Neuronal stem cell (in vitro differentiated cells): ENCODE data around the gene FRMD8. TPM values are rescaled to one million over a fixed set of nuclear protein-coding genes. Genes with fewer than 3 reads are reported as not detected.

ENCODE experiments used
- DNase-seq: peaks from one replicate; pipeline ENCODE4 v3.0.0-alpha.2; 2013; ENCODE audit warnings: low spot score
- H2AFZ ChIP-seq: one replicate; pipeline ENCODE4 v1.6.1; 2013; ENCODE audit warnings: mild to moderate bottlenecking, low read length, inconsistent platforms
- H2AK5ac ChIP-seq: 2 replicates; pipeline ENCODE4 v1.6.1; 2013; ENCODE audit warnings: low read depth, mild to moderate bottlenecking, inconsistent platforms, low read length, moderate library complexity, mixed read lengths
- H2BK120ac ChIP-seq: 2 replicates; pipeline ENCODE4 v1.6.1; 2013; ENCODE audit warnings: low read depth, mild to moderate bottlenecking, inconsistent platforms, low read length, moderate library complexity, mixed read lengths
- H2BK12ac ChIP-seq: one replicate; pipeline ENCODE4 v1.6.1; 2013; ENCODE audit warnings: low read length, inconsistent platforms
- H2BK15ac ChIP-seq: 2 replicates; pipeline ENCODE4 v1.6.1; 2013; ENCODE audit warnings: mild to moderate bottlenecking, low read length, inconsistent platforms, mixed read lengths
- H2BK5ac ChIP-seq: one replicate; pipeline ENCODE4 v1.6.1; 2013; ENCODE audit warnings: inconsistent platforms, mild to moderate bottlenecking, low read length, moderate library complexity
- H3K14ac ChIP-seq: one replicate; pipeline ENCODE4 v1.6.1; 2013; ENCODE audit warnings: low read length, inconsistent platforms
- H3K18ac ChIP-seq: 2 replicates; pipeline ENCODE4 v1.6.1; 2013; ENCODE audit warnings: low read length, inconsistent platforms
- H3K23ac ChIP-seq: 2 replicates; pipeline ENCODE4 v1.6.1; 2013; ENCODE audit warnings: low read depth, mild to moderate bottlenecking, mixed read lengths, low read length, inconsistent platforms; ENCODE audit not compliant: poor library complexity
- H3K27ac ChIP-seq: replicated peaks from 3 replicates; pipeline ENCODE4 v1.5.1; 2013; ENCODE audit warnings: low read length, inconsistent platforms
- H3K27me3 ChIP-seq, 3 experiments: 2 replicates each; pipeline ENCODE4 v1.6.1; 2013; ENCODE audit warnings: low read length in 3 of 3, mild to moderate bottlenecking in 2 of 3, inconsistent platforms in 1 of 3, low read depth in 1 of 3, mixed read lengths in 1 of 3, moderate library complexity in 1 of 3; ENCODE audit not compliant: control insufficient read depth in 3 of 3, insufficient read depth in 3 of 3
- H3K36me3 ChIP-seq, 2 donors: replicated peaks in 1 of 2; 2 replicates each; pipeline ENCODE4 v1.6.1; 2013; ENCODE audit warnings: low read length in 2 of 2; ENCODE audit not compliant: control insufficient read depth in 2 of 2, insufficient read depth in 2 of 2
- H3K4ac ChIP-seq: 2 replicates; pipeline ENCODE4 v1.6.1; 2013; ENCODE audit warnings: inconsistent platforms, mild to moderate bottlenecking, low read length, moderate library complexity
- H3K4me1 ChIP-seq, 2 donors: 1 replicate in 1 of 2; 2 replicates in 1 of 2; pipeline ENCODE4 v1.6.1; 2013; ENCODE audit warnings: low read length in 2 of 2, low read depth in 1 of 2; ENCODE audit not compliant: control insufficient read depth in 2 of 2, insufficient read depth in 1 of 2
- H3K4me2 ChIP-seq: one replicate; pipeline ENCODE4 v1.6.1; 2013; ENCODE audit warnings: mild to moderate bottlenecking, low read length, inconsistent platforms; ENCODE audit not compliant: insufficient read depth, poor library complexity, severe bottlenecking
- H3K4me3 ChIP-seq, 2 donors: 2 replicates each; pipeline ENCODE4 v1.5.1; 2013; ENCODE audit warnings: low read length in 2 of 2, mild to moderate bottlenecking in 2 of 2, inconsistent platforms in 1 of 2, moderate library complexity in 1 of 2
- H3K79me1 ChIP-seq: one replicate; pipeline ENCODE4 v1.6.1; 2013; ENCODE audit warnings: low read depth, mild to moderate bottlenecking, inconsistent platforms, low read length, moderate library complexity
- H3K9ac ChIP-seq: one replicate; pipeline ENCODE4 v1.6.1; 2013; ENCODE audit warnings: mild to moderate bottlenecking, low read depth, low read length, inconsistent platforms; ENCODE audit not compliant: poor library complexity
- H3K9me3 ChIP-seq, 2 donors: replicated peaks in 1 of 2; 2 replicates each; pipeline versions ENCODE3 to v1.6.1; 2013; ENCODE audit warnings: low read length in 2 of 2, mild to moderate bottlenecking in 2 of 2, inconsistent platforms in 1 of 2, low read depth in 1 of 2, mixed read lengths in 1 of 2, moderate library complexity in 1 of 2; ENCODE audit not compliant: control insufficient read depth in 2 of 2, insufficient read depth in 1 of 2
- H4K8ac ChIP-seq: one replicate; pipeline ENCODE4 v1.6.1; 2013; ENCODE audit warnings: low read depth, mild to moderate bottlenecking, inconsistent platforms, low read length, moderate library complexity
- H4K91ac ChIP-seq: one replicate; pipeline ENCODE4 v1.6.1; 2013; ENCODE audit warnings: low read length, low read depth, mild to moderate bottlenecking, inconsistent platforms; ENCODE audit not compliant: poor library complexity
- WGBS, 2 donors: extraction: QIAGEN DNeasy Blood & Tissue Kit; methylation state at CpG; one replicate each; pipeline ENCODE4 v1.1.7; 2013; ENCODE audit warnings: missing lambda C conversion rate in 2 of 2, mixed read lengths in 1 of 2; ENCODE audit not compliant: insufficient read length in 2 of 2, insufficient replicate concordance in 1 of 2; ENCODE audit errors: extremely low coverage in 2 of 2; 5-methylcytosine and 5-hydroxymethylcytosine counted together
- small RNA-seq: library from polyadenylated mRNA; stranded (forward); fragments of <200 nt; extraction: miRNeasy Mini kit (QIAGEN cat#:217004); gene quantifications from one replicate; pipeline ENCODE3, GENCODE V24; 2013; ENCODE audit not compliant: insufficient read depth

FRMD8 gene

GRCh38 chr11:65456418-65456817, 70.0 kb downstream of the FRMD8 start:
- H2BK15ac ChIP-seq: no peak overlapping the region
- no peak overlapping the region for H3K4ac ChIP-seq
- no peak overlapping the region for H2AFZ ChIP-seq
- no peak overlapping the region for H4K8ac ChIP-seq
- H3K27me3 ChIP-seq: no peaks in the 10 kb centered on the region
- no peak overlapping the region for H2BK5ac ChIP-seq
- H3K14ac ChIP-seq: no peak overlapping the region
- no peak overlapping the region for H3K27ac ChIP-seq
- H3K79me1 ChIP-seq: no peaks in the 10 kb centered on the region
- H3K9me3 ChIP-seq: peaks cover 0 to 3% of the 10 kb centered on the region in 2 donors
- DNase-seq: no peak
- peaks cover 0 to 3% of the 10 kb centered on the region in 2 donors for H3K4me1 ChIP-seq
- H4K91ac ChIP-seq: no peak overlapping the region
- H3K18ac ChIP-seq: no peak overlapping the region
- H2AK5ac ChIP-seq: no peak overlapping the region
- H3K23ac ChIP-seq: no peak overlapping the region
- H2BK120ac ChIP-seq: no peak overlapping the region
- H3K9ac ChIP-seq: no peak overlapping the region
- H3K4me3 ChIP-seq: no peak overlapping the region
- no CpG with 5 or more reads among the region's 3 CpGs for WGBS, 2 donors
- H3K36me3 ChIP-seq: no peaks in the 10 kb centered on the region
- no peak overlapping the region for H2BK12ac ChIP-seq
- no peak overlapping the region for H3K4me2 ChIP-seq

- Histone ChIP-seq H4K8ac (no peak overlapping the region), H2AFZ (no peak overlapping the region), H3K4ac (no peak overlapping the region), H3K27me3 (no peaks in the 10 kb centered on the region), H2BK12ac (no peak overlapping the region), H3K79me1 (no peaks in the 10 kb centered on the region), H2BK120ac (no peak overlapping the region), H3K18ac (no peak overlapping the region), H2AK5ac (no peak overlapping the region), H3K9ac (no peak overlapping the region), H3K4me1 (peaks cover 0 to 3% of the 10 kb centered on the region in 2 donors), H3K36me3 (no peaks in the 10 kb centered on the region), H3K23ac (no peak overlapping the region), H2BK15ac (no peak overlapping the region), H3K4me3 (no peak overlapping the region), H4K91ac (no peak overlapping the region), H2BK5ac (no peak overlapping the region), H3K9me3 (peaks cover 0 to 1% of the 10 kb centered on the region in 2 donors), H3K14ac (no peak overlapping the region), H3K4me2 (no peak overlapping the region), H3K27ac (no peak overlapping the region)
- DNase-seq: no peak
- WGBS, 2 donors: no CpG with 5 or more reads among the region's 7 CpGs
These were observed 73.1 kb downstream of the FRMD8 start for GRCh38 chr11:65459552-65459951.

Small RNAs within 50 kb of the gene (small RNA-seq; reads per million reads assigned to genes)
- gene RF01684: not detected
